Progenitor cell of endocrine pancreas (in vitro differentiated cells): ENCODE results near the gene MAML3. TPM values are rescaled to one million over a fixed set of nuclear protein-coding genes. Genes with fewer than 3 reads are reported as not detected.

ENCODE experiments used
- DNase-seq: peaks from one replicate; pipeline ENCODE4 v3.0.0; 2021; ENCODE audit warnings: low spot score; ENCODE audit not compliant: unreplicated experiment
- H3K27ac Mint-ChIP-seq: 2 replicates; pipeline ENCODE4 v1.8.0; 2021; ENCODE audit warnings: mild to moderate bottlenecking, moderate library complexity, mixed read lengths
- H3K27me3 Mint-ChIP-seq: 2 replicates; pipeline ENCODE4 v1.8.0; 2021; ENCODE audit warnings: mixed read lengths
- H3K36me3 Mint-ChIP-seq: 2 replicates; pipeline ENCODE4 v1.8.0; 2022; ENCODE audit warnings: mixed read lengths; ENCODE audit not compliant: insufficient read depth
- H3K4me1 Mint-ChIP-seq: 2 replicates; pipeline ENCODE4 v1.8.0; 2021; ENCODE audit warnings: low read depth, mixed read lengths
- H3K4me3 Mint-ChIP-seq: 2 replicates; pipeline ENCODE4 v1.8.0; 2021; ENCODE audit warnings: low read depth, mild to moderate bottlenecking, moderate library complexity, mixed read lengths
- H3K9me3 Mint-ChIP-seq: 2 replicates; pipeline ENCODE4 v1.8.0; 2021; ENCODE audit warnings: low read depth, mixed read lengths
- CTCF ChIP-seq: fragments of 200-600 bp; sonication (generic); IDR thresholded peaks from one replicate; pipeline ENCODE4 v1.5.0; 2021; ENCODE audit warnings: antibody characterized with exemption, mild to moderate bottlenecking; ENCODE audit not compliant: unreplicated experiment
- total RNA-seq: library from RNA; stranded (reverse); gene quantifications from 2 replicates; pipeline ENCODE4 v1.2.1, GENCODE V29; 2021

Gene MAML3
- total RNA-seq, 1 donor from 2014 or later = 48.5 TPM

- peaks cover 22% of the 10 kb centered on the region for H3K4me1 Mint-ChIP-seq
- H3K36me3 Mint-ChIP-seq = no peaks in the 10 kb centered on the region
- H3K9me3 Mint-ChIP-seq = no peaks in the 10 kb centered on the region
- H3K4me3 Mint-ChIP-seq = no peak overlapping the region
- H3K27me3 Mint-ChIP-seq = no peaks in the 10 kb centered on the region
- H3K27ac Mint-ChIP-seq = no peak overlapping the region
- no peak for TF ChIP-seq CTCF
- DNase-seq = no peak
These were observed 192.5 kb downstream of the MAML3 start for GRCh38 chr4:139961344-139961946.

- no peak for TF ChIP-seq CTCF
- Mint-ChIP-seq H3K9me3 (no peaks in the 10 kb centered on the region), H3K36me3 (no peaks in the 10 kb centered on the region), H3K27me3 (no peaks in the 10 kb centered on the region), H3K27ac (no peak overlapping the region), H3K4me1 (peaks cover 22% of the 10 kb centered on the region), H3K4me3 (no peak overlapping the region)
- no peak for DNase-seq
These were observed 194.6 kb downstream of the MAML3 start for GRCh38 chr4:139959396-139959795.

- H3K27me3 Mint-ChIP-seq = no peaks in the 10 kb centered on the region
- no peak overlapping the region for H3K4me3 Mint-ChIP-seq
- no peaks in the 10 kb centered on the region for H3K9me3 Mint-ChIP-seq
- DNase-seq = no peak
- no peaks in the 10 kb centered on the region for H3K36me3 Mint-ChIP-seq
- no peak overlapping the region for H3K27ac Mint-ChIP-seq
- TF ChIP-seq CTCF = no peak
- H3K4me1 Mint-ChIP-seq = peaks cover 20% of the 10 kb centered on the region
These were observed 195.3 kb downstream of the MAML3 start for GRCh38 chr4:139958739-139959098.

- H3K4me3 Mint-ChIP-seq = no peak overlapping the region
- H3K27me3 Mint-ChIP-seq = no peaks in the 10 kb centered on the region
- TF ChIP-seq CTCF = no peak
- peaks cover 20% of the 10 kb centered on the region for H3K4me1 Mint-ChIP-seq
- H3K27ac Mint-ChIP-seq = no peak overlapping the region
- no peak for DNase-seq
- no peaks in the 10 kb centered on the region for H3K9me3 Mint-ChIP-seq
- no peaks in the 10 kb centered on the region for H3K36me3 Mint-ChIP-seq
These were observed 195.8 kb downstream of the MAML3 start for GRCh38 chr4:139957986-139958738.

GRCh38 chr4:139957065-139957464 lies 196.9 kb downstream of the MAML3 start:
- Mint-ChIP-seq H3K36me3 (peaks cover 1% of the 10 kb centered on the region), H3K4me1 (peaks cover 11% of the 10 kb centered on the region), H3K27ac (no peak overlapping the region), H3K27me3 (no peaks in the 10 kb centered on the region), H3K4me3 (no peak overlapping the region), H3K9me3 (no peaks in the 10 kb centered on the region)
- no peak for DNase-seq
- no peak for TF ChIP-seq CTCF
